Large intestine (tissue), 3 donors: ENCODE results near the gene SYNJ2BP. TPM values are rescaled to one million over a fixed set of nuclear protein-coding genes. Genes with fewer than 3 reads are reported as not detected.
"Not testable (repeated sequence)": the region's sequence is repeated elsewhere in the genome, so short reads cannot be mapped to it uniquely, and the experiment has no call there.

Experiments
- DNase-seq, 2 donors: peaks; one replicate each; pipeline versions ENCODE4 v3.0.0 to v3.0.0-alpha.2; 2013
- H3K27ac ChIP-seq: one replicate; pipeline ENCODE4 v1.5.1; 2013; ENCODE audit warnings: low read length
- H3K27me3 ChIP-seq: 2 replicates; pipeline ENCODE4 v1.6.1; 2013; ENCODE audit warnings: low read length; ENCODE audit not compliant: control insufficient read depth, insufficient read depth
- H3K36me3 ChIP-seq: 2 replicates; pipeline ENCODE4 v1.6.1; 2013; ENCODE audit warnings: low read length; ENCODE audit not compliant: control insufficient read depth, insufficient read depth
- H3K4me1 ChIP-seq: one replicate; pipeline ENCODE4 v1.6.1; 2013; ENCODE audit warnings: low read length; ENCODE audit not compliant: control insufficient read depth, insufficient read depth
- H3K4me3 ChIP-seq: one replicate; pipeline ENCODE4 v1.5.1; 2013; ENCODE audit warnings: low read length
- H3K9me3 ChIP-seq: one replicate; pipeline ENCODE4 v1.6.1; 2013; ENCODE audit warnings: mild to moderate bottlenecking, low read depth, low read length, moderate library complexity; ENCODE audit not compliant: control insufficient read depth
- WGBS: methylation state at CpG from one replicate; pipeline ENCODE4 v1.1.5; 2013; ENCODE audit warnings: low lambda C conversion rate; ENCODE audit not compliant: insufficient coverage; 5-methylcytosine and 5-hydroxymethylcytosine counted together
- polyA plus RNA-seq: library from polyadenylated mRNA; unstranded; fragments of 120-200 nt; gene quantifications from one replicate; pipeline ENCODE4 v1.2.1, GENCODE V29; 2013

Gene SYNJ2BP
- polyA plus RNA-seq, 1 donor: 42.5 TPM

- no peaks in the 10 kb centered on the region for H3K4me1 ChIP-seq
- no peak overlapping the region for H3K4me3 ChIP-seq
- no peaks in the 10 kb centered on the region for H3K36me3 ChIP-seq
- no peak for DNase-seq
- H3K9me3 ChIP-seq: no peaks in the 10 kb centered on the region
- no peak overlapping the region for H3K27ac ChIP-seq
- no CpG with 5 or more reads among the region's 2 CpGs for WGBS
- H3K27me3 ChIP-seq: no peaks in the 10 kb centered on the region
These were observed 5.6 kb upstream of the SYNJ2BP start for GRCh38 chr14:70422538-70422937.

GRCh38 chr14:70419270-70419931 lies 2.5 kb upstream of the SYNJ2BP start:
- 90% methylated on average over 2 of the region's 4 CpGs for WGBS
- not testable (repeated sequence) for H3K27ac ChIP-seq, H3K36me3 ChIP-seq, DNase-seq, H3K4me1 ChIP-seq, H3K4me3 ChIP-seq, H3K27me3 ChIP-seq, H3K9me3 ChIP-seq

GRCh38 chr14:70416338-70416724 lies 559 bp downstream of the SYNJ2BP start:
- 0% methylated on average over 1 of the region's 9 CpGs for WGBS
- H3K27me3 ChIP-seq: no peaks in the 10 kb centered on the region
- peak overlapping the region; percentile 83 for H3K4me3 ChIP-seq
- no peak for DNase-seq
- peaks cover 3% of the 10 kb centered on the region for H3K36me3 ChIP-seq
- H3K27ac ChIP-seq: peak overlapping the region; percentile 97
- no peaks in the 10 kb centered on the region for H3K4me1 ChIP-seq
- no peaks in the 10 kb centered on the region for H3K9me3 ChIP-seq

- H3K27ac ChIP-seq: no peak overlapping the region
- peaks cover 3% of the 10 kb centered on the region for H3K36me3 ChIP-seq
- no peaks in the 10 kb centered on the region for H3K4me1 ChIP-seq
- peak overlapping the region; percentile 83 for H3K4me3 ChIP-seq
- WGBS: 0% methylated on average over 2 of the region's 2 CpGs
- H3K9me3 ChIP-seq: no peaks in the 10 kb centered on the region
- H3K27me3 ChIP-seq: no peaks in the 10 kb centered on the region
- peak in 1 of 2 donors; percentile 2 for DNase-seq
These were observed 1.1 kb downstream of the SYNJ2BP start for GRCh38 chr14:70415788-70416187.

GRCh38 chr14:70407621-70408020 lies 9.3 kb downstream of the SYNJ2BP start:
- H3K36me3 ChIP-seq: peaks cover 9% of the 10 kb centered on the region
- H3K27me3 ChIP-seq: no peaks in the 10 kb centered on the region
- DNase-seq: no peak
- 100% methylated on average over 2 of the region's 4 CpGs for WGBS
- no peak overlapping the region for H3K27ac ChIP-seq
- H3K9me3 ChIP-seq: peaks cover 3% of the 10 kb centered on the region
- H3K4me3 ChIP-seq: no peak overlapping the region
- no peaks in the 10 kb centered on the region for H3K4me1 ChIP-seq

- WGBS: no CpG with 5 or more reads among the region's 4 CpGs
- not testable (repeated sequence) for H3K9me3 ChIP-seq, H3K36me3 ChIP-seq, H3K4me3 ChIP-seq, H3K4me1 ChIP-seq, H3K27me3 ChIP-seq, DNase-seq, H3K27ac ChIP-seq
These were observed 10.7 kb downstream of the SYNJ2BP start for GRCh38 chr14:70406216-70406615.

- not testable (repeated sequence) for H3K9me3 ChIP-seq, H3K27ac ChIP-seq
- 67% methylated on average over 1 of the region's 4 CpGs for WGBS
These were observed 13.6 kb downstream of the SYNJ2BP start for GRCh38 chr14:70403335-70403734.

GRCh38 chr14:70401643-70402042 lies 15.2 kb downstream of the SYNJ2BP start:
- Histone ChIP-seq H3K4me3 (no peak overlapping the region), H3K36me3 (peaks cover 18% of the 10 kb centered on the region), H3K9me3 (peaks cover 4% of the 10 kb centered on the region), H3K27me3 (no peaks in the 10 kb centered on the region), H3K4me1 (no peaks in the 10 kb centered on the region), H3K27ac (no peak overlapping the region)
- no peak for DNase-seq
- WGBS: 80% methylated on average over 2 of the region's 4 CpGs

More at GRCh38 chr14:70403335-70403734, 13.6 kb downstream of the SYNJ2BP start:
- not testable (repeated sequence) for H3K4me1 ChIP-seq, H3K27me3 ChIP-seq, H3K36me3 ChIP-seq, H3K4me3 ChIP-seq
- peak; percentile 42 to 50 for DNase-seq

- no peak overlapping the region for H3K4me3 ChIP-seq
- DNase-seq: no peak
- peaks cover 3% of the 10 kb centered on the region for H3K4me1 ChIP-seq
- H3K27me3 ChIP-seq: no peaks in the 10 kb centered on the region
- H3K9me3 ChIP-seq: peaks cover 4% of the 10 kb centered on the region
- H3K27ac ChIP-seq: no peak overlapping the region
- WGBS: no CpG with 5 or more reads among the region's 23 CpGs
- peaks cover 18% of the 10 kb centered on the region for H3K36me3 ChIP-seq
These were observed 18.0 kb downstream of the SYNJ2BP start for GRCh38 chr14:70398706-70399431.

- H3K27me3 ChIP-seq: no peaks in the 10 kb centered on the region
- peaks cover 18% of the 10 kb centered on the region for H3K36me3 ChIP-seq
- DNase-seq: no peak
- peaks cover 3% of the 10 kb centered on the region for H3K4me1 ChIP-seq
- H3K9me3 ChIP-seq: peaks cover 4% of the 10 kb centered on the region
- WGBS: no CpG with 5 or more reads among the region's 2 CpGs
- H3K4me3 ChIP-seq: no peak overlapping the region
- H3K27ac ChIP-seq: no peak overlapping the region
These were observed 18.6 kb downstream of the SYNJ2BP start for GRCh38 chr14:70398280-70398679.
